Measurements from ENCODE around the gene STK10. TPM values are rescaled to one million over a fixed set of nuclear protein-coding genes. Genes with fewer than 3 reads are reported as not detected.
"Not testable (repeated sequence)": the region's sequence is repeated elsewhere in the genome, so short reads cannot be mapped to it uniquely, and the experiment has no call there.

Gene STK10
- polyA plus RNA-seq, 4 donors: 15.3 to 19.1 (median 16.1) TPM

DNA sequence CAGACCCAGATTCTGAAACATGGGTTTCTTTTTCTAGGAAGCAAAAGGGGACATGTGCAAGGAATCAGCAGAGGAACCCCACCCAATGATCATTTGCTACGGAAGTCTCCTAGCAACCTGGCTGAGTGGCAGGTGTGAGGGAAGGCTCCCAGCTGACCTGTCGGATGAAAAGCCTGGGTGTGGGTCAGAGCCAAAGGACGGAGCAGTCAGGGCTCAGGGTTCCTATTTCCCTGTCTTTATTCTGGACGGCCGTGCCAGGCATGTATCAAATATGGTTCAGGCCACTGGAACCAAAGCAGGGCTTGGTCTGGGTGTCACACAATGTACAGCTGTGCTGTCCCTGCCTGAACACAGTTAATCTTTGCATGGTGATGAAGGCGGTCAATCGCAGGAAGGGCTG lies 20.1 kb downstream of the STK10 start:
- no peak for DNase-seq (ENCODE audit: low read depth in 4 of 4, low spot score in 3 of 4)

- DNase-seq (ENCODE audit: low read depth in 4 of 4, low spot score in 3 of 4): no peak
These were observed 21.8 kb downstream of the STK10 start for GRCh38 chr5:172166030-172166826.

- no peak for DNase-seq (ENCODE audit: low read depth in 4 of 4, low spot score in 3 of 4)
These were observed 22.6 kb downstream of the STK10 start for GRCh38 chr5:172165465-172165864.

DNA sequence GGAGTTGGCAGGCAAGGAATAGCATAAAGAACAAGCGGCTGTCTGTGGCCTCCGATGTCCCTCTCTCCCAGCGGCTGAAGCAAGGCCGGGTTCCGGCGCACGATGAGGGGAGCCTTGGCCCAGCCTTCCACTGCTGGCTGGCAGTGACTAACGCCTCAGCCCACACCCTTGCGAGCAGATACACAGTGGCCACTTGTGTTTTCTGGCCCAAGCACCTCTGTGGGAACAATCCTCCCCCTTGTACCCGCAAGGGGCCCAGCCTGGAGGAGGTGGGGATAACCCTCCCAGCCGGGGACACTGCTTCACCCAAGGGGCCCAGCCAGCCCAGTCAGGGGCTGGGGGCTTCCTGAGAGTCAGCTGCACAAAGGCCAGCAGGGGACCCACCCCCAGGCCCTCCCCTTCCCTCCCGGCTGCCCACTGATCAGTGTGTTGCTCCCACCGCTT lies 23.2 kb downstream of the STK10 start:
- no peak for DNase-seq (ENCODE audit: low read depth in 4 of 4, low spot score in 3 of 4)

GRCh38 chr5:172163346-172163745 lies 24.7 kb downstream of the STK10 start:
- DNase-seq (ENCODE audit: low read depth in 4 of 4, low spot score in 3 of 4): no peak

GRCh38 chr5:172162987-172163343 lies 25.1 kb downstream of the STK10 start:
- no peak for DNase-seq (ENCODE audit: low read depth in 4 of 4, low spot score in 3 of 4)

GRCh38 chr5:172162323-172162986 lies 25.6 kb downstream of the STK10 start:
- no peak for DNase-seq (ENCODE audit: low read depth in 4 of 4, low spot score in 3 of 4)

DNA sequence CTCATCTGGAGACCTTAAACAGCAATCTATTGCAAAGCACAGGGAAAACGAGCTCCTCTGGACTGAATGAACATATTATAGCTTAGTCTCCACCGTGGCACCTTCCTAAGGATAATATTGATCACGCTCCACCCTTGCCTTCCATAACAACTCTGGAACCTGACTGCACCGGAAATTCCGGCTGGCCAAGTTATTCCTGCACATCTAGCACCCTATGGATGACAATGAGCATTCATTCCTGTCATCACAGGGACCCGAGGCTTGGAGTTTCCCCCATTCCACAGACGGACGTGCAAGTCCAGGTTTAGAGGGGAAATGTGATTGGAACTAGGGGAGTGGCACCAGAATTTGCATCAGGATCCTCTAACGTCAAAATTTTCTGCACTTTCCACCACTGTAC lies 27.5 kb downstream of the STK10 start:
- no peak for DNase-seq (ENCODE audit: low read depth in 4 of 4, low spot score in 3 of 4)

- DNase-seq (ENCODE audit: low read depth in 4 of 4, low spot score in 3 of 4): no peak
These were observed 29.0 kb downstream of the STK10 start for GRCh38 chr5:172159016-172159415.

- DNase-seq (ENCODE audit: low read depth in 4 of 4, low spot score in 3 of 4): no peak
These were observed 31.5 kb downstream of the STK10 start for GRCh38 chr5:172156541-172156994.

GRCh38 chr5:172155101-172155500 lies 32.9 kb downstream of the STK10 start:
- not testable (repeated sequence) for DNase-seq (ENCODE audit: low read depth in 4 of 4, low spot score in 3 of 4)

- no peak for DNase-seq (ENCODE audit: low read depth in 4 of 4, low spot score in 3 of 4)
These were observed 34.3 kb downstream of the STK10 start for GRCh38 chr5:172153695-172154094.

- no peak for DNase-seq (ENCODE audit: low read depth in 4 of 4, low spot score in 3 of 4)
These were observed 36.3 kb downstream of the STK10 start for GRCh38 chr5:172151661-172152210.

- no peak for DNase-seq (ENCODE audit: low read depth in 4 of 4, low spot score in 3 of 4)
These were observed 37.3 kb downstream of the STK10 start for GRCh38 chr5:172150514-172151425.

GRCh38 chr5:172149481-172149880 lies 38.5 kb downstream of the STK10 start:
- not testable (repeated sequence) for DNase-seq (ENCODE audit: low read depth in 4 of 4, low spot score in 3 of 4)

GRCh38 chr5:172149073-172149472 lies 39.0 kb downstream of the STK10 start:
- no peak for DNase-seq (ENCODE audit: low read depth in 4 of 4, low spot score in 3 of 4)

DNA sequence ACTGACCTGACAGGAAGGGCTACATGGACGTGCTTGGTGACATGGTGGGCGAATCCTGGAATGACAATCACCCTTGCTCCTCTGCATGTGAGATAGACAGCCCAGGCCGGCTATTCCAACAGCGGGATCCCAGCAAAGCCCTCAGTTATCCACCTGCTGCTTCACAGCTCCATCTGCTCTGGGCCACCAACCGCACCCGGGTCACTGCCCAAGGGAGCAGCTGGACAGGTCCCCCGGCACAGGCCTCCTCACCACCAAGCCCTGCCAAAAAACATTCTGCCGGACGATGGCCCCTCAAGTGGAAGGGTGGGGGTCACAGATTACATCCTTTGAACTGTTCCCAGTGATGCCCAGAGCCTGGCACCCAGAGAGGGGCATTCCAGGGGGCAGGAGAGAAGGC lies 39.6 kb downstream of the STK10 start:
- no peak for DNase-seq (ENCODE audit: low read depth in 4 of 4, low spot score in 3 of 4)

GRCh38 chr5:172147857-172148256 lies 40.2 kb downstream of the STK10 start:
- DNase-seq (ENCODE audit: low read depth in 4 of 4, low spot score in 3 of 4): no peak

GRCh38 chr5:172146748-172147092 lies 41.3 kb downstream of the STK10 start:
- DNase-seq (ENCODE audit: low read depth in 4 of 4, low spot score in 3 of 4): no peak

- DNase-seq (ENCODE audit: low read depth in 4 of 4, low spot score in 3 of 4): no peak
These were observed 41.9 kb downstream of the STK10 start for GRCh38 chr5:172145870-172146747.

Measured in right renal pelvis (tissue), 4 donors.